A673 (cell line): ENCODE data around the gene FETUB.
"Not testable (repeated sequence)": the region's sequence is repeated elsewhere in the genome, so short reads cannot be mapped to it uniquely, and the experiment has no call there.

Experiments
- CTCF ChIP-seq: fragments of 300-800, 200-600 bp; sonication (generic); conservative IDR thresholded peaks from 2 replicates; pipeline ENCODE4 v1.5.1; 2017; ENCODE audit warnings: low read depth, mild to moderate bottlenecking, antibody characterized with exemption, low read length, moderate library complexity, mixed read lengths
- EZH2 ChIP-seq: fragments of 200-600 bp; sonication (generic); IDR thresholded peaks from 2 replicates; pipeline ENCODE4 v1.6.1; 2017; ENCODE audit warnings: borderline replicate concordance, low read depth, mild to moderate bottlenecking, mixed read lengths, antibody characterized with exemption, low read length; ENCODE audit not compliant: poor library complexity, severe bottlenecking

GRCh38 chr3:186634207-186634606, 6.0 kb upstream of the FETUB start:
- not testable (repeated sequence) for TF ChIP-seq CTCF, EZH2
